AG04449 (cell line): ENCODE measurements around the gene RAB11A.

ENCODE experiments used
- CTCF ChIA-PET: fragments of 350-600 bp; formaldehyde crosslinking; extraction: SDS; loops from one replicate; lab custom pipeline; 2021; ENCODE audit warnings: antibody characterized with exemption; lab: Yijun Ruan, JAX
- POLR2A ChIA-PET: fragments of 400-600, 350-600 bp; formaldehyde crosslinking; extraction: SDS; loops from one replicate; lab custom pipeline; 2020; ENCODE audit warnings: antibody characterized with exemption, inconsistent platforms; lab: Yijun Ruan, JAX
- DNase-seq: peaks from one replicate; pipeline ENCODE4 v3.0.0-alpha.2; 2010; ENCODE audit warnings: low read depth, low spot score
- H3K4me3 ChIP-seq: 2 replicates; pipeline ENCODE4 v1.5.1; 2011; ENCODE audit warnings: low read depth, mild to moderate bottlenecking, control low read depth, low read length
- TF ChIP-seq, protein P1 (sequence below): IDR thresholded peaks from one replicate; pipeline ENCODE4 v1.5.1; 2011; ENCODE audit warnings: mild to moderate bottlenecking, moderate library complexity, low read length, control low read depth, inconsistent platforms; ENCODE audit not compliant: insufficient read depth; ENCODE audit errors: missing control alignments

RAB11A gene

DNA sequence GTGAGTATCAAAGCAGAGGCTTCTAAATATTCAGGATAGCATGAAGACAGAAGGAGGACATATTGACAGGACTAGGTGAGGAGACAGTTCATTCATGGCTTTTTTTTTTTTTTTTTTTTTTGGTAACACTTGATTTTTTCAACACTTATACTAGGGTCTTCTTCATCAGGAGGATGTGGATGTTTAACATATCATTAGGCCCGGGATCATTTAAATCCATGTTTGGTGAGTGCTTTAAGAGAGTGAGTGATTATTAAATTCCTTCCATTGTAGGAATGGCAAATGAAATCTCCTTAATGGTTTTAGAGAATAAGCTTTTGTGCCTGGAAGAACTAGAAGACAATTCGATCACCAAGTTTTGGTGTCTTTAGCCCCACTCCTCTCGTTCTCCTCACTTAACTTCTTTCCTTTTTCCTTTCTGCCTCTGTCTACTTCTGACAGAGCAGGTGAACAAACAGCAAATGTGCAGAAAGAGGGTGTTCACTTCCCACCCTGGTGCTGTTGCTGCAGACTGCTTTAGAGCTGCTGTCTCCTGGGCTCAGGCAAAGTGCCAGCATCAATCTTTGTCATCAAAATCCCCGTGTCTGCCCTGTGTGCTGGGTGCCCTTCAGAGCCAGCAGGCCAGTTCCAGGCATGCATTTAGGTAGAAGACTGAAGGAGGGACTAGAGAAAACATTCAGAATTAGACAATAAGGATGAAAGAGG is 35.6 kb upstream of the RAB11A start:
- no peak overlapping the region for H3K4me3 ChIP-seq
- POLR2A ChIA-PET: interaction anchor here (0.6 to 2.0 kb wide), 2 partner anchors 36 to 836 kb away, joined by 3 to 8 read pairs; partner anchors contain the start of gene RAB11A
- CTCF ChIA-PET: interaction anchor here (0.8 to 3.6 kb wide), 5 partner anchors 9 to 223 kb away, joined by 3 to 26 read pairs (median 6); partner anchors contain the start of gene INTS14
- TF ChIP-seq, protein P1, sequence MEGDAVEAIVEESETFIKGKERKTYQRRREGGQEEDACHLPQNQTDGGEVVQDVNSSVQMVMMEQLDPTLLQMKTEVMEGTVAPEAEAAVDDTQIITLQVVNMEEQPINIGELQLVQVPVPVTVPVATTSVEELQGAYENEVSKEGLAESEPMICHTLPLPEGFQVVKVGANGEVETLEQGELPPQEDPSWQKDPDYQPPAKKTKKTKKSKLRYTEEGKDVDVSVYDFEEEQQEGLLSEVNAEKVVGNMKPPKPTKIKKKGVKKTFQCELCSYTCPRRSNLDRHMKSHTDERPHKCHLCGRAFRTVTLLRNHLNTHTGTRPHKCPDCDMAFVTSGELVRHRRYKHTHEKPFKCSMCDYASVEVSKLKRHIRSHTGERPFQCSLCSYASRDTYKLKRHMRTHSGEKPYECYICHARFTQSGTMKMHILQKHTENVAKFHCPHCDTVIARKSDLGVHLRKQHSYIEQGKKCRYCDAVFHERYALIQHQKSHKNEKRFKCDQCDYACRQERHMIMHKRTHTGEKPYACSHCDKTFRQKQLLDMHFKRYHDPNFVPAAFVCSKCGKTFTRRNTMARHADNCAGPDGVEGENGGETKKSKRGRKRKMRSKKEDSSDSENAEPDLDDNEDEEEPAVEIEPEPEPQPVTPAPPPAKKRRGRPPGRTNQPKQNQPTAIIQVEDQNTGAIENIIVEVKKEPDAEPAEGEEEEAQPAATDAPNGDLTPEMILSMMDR: no peak
- DNase-seq: no peak

DNA sequence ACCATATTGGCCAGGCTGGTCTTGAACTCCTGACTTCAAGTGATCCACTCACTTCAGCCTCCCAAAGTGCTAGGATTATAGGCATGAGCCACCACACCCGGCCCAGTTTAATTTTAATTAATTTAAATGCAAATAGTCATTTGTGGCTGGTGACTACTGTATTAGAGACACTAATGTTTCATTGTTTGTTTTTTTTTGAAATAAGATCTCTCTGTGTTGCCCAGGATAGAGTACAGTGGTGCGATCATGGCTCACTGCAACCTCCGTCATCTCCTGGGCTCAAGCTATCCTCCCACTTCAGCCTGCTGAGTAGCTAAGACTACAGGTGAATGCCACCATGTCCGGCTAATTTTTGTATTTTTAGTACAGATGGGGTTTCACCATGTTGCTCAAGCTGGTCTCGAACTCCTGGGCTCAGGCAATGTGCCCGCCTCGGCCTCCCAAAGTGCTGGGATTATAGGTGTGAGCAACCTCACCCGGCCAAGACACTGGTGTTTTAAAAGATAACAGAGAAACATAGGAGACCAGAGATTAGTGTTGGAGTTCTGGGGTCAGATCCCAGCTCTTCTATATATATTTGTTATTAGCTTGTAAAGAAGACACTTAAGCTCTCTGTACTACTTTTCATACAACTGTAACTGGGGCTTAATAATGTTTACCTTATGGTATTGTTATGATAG is 34.5 kb upstream of the RAB11A start:
- ChIA-PET CTCF (interaction anchor here (0.8 to 3.6 kb wide), 8 partner anchors 10 to 224 kb away, joined by 3 to 26 read pairs (median 4); partner anchors contain the start of gene INTS14), POLR2A (interaction anchor here (0.6 kb wide), 1 partner anchor 87 kb away, joined by 4 read pairs; no protein-coding TSS in a partner anchor)
- TF ChIP-seq, protein P1: no peak
- DNase-seq: no peak
- no peak overlapping the region for H3K4me3 ChIP-seq

DNA sequence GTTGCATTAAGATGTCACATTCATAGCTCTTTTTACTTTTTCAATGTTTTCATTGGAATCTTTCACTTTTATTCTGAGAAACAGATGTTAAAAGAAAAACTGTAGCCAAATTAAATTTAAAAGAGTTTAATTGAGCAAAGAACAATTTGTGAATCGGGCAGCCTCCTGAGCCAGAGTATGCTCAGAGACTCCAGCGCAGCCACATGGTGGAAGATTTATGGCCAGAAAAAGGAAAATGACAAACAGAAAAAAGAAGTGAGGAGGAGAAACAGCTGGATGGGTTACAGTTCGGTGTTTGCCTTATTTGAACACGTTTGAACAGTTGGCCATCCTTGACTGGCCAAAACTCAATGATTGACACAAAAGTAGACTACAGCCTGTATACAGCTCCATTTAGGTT is 33.8 kb upstream of the RAB11A start:
- no peak overlapping the region for H3K4me3 ChIP-seq
- TF ChIP-seq, protein P1: no peak
- no peak for DNase-seq
- ChIA-PET CTCF (interaction anchor here (0.8 to 3.6 kb wide), 6 partner anchors 11 to 197 kb away, joined by 3 to 26 read pairs (median 4); no protein-coding TSS in a partner anchor), POLR2A (no interaction called here)

DNA sequence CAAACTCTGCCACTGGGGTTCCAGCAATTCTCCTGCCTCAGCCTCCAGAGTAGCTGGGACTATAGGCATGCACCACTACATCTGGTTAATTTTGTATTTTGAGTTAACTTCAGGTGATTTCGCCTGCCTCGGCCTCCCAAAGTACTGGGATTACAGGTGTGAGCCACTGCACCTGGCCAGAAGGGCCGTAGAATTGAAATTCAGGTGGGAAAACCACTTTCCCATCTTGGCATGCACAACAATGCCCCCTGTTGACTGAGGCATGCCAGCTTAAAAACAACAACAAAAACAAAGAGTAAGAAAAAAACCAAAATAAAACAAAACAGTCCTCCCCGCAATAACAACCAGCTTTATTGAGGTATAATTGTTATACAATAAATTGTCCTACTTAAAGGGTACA is 32.6 kb upstream of the RAB11A start:
- POLR2A ChIA-PET: no interaction called here
- TF ChIP-seq, protein P1: no peak
- no peak overlapping the region for H3K4me3 ChIP-seq
- no peak for DNase-seq
- CTCF ChIA-PET: interaction anchor here (0.6 to 3.6 kb wide), 6 partner anchors 9 to 198 kb away, joined by 3 to 26 read pairs (median 8); no protein-coding TSS in a partner anchor

DNA sequence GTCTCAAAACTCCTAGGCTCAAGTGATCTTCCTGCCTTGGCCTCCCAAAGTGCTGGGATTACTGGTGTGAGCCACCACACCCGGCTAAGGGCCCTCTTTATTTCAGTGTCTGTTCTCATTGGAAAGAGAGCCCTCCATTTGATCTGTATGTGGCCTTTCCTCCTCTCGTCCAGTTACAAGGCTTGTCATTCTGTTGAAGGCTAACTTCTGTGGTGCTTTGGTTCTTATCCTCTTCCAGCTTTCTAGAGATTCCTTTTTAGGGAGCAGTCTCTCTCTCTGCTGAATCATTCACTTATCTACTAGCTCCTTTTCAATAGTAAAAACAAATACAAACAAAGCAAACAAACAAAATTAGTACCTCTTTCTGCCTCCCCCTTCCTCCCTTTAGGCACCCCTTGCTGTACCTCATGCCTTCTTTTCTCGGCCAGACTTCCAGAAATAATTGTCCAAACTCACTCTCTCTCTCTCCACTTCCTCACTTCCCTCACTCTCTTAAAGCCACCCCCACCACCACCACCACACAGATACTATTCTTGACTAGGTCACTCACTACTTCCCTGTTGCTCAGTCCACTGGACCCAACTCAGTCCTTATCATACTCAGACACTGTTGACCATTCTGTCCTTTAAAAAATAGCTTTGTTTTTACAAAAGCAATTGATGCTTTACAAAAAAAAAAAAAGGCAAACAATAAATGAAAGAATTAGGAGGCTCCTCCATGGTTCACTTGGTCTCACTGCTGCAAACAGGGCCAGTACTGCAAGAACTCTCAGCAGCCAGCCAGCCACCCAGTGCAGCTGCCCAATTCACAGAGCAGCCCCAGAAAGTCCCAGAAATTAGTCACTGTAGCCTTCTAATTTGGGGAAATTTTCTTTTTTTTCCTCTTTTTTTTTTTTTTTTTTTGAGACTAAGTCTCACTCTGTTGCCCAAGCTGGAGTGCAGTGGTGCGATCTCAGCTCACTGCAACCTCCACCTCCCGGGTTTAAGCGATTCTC is 31.7 kb upstream of the RAB11A start:
- TF ChIP-seq, protein P1: no peak
- DNase-seq: no peak
- ChIA-PET CTCF (interaction anchor here (0.7 to 3.6 kb wide), 9 partner anchors 8 to 201 kb away, joined by 3 to 26 read pairs (median 4); no protein-coding TSS in a partner anchor), POLR2A (no interaction called here)
- H3K4me3 ChIP-seq: no peak overlapping the region
